Peyer's patch (tissue), 4 donors: ENCODE measurements around the gene YIF1A. TPM values are rescaled to one million over a fixed set of nuclear protein-coding genes. Genes with fewer than 3 reads are reported as not detected.

Experiments
- DNase-seq, 3 donors: peaks; one replicate each; pipeline ENCODE4 v3.0.0-alpha.2; 2017 to 2019
- H3K27ac ChIP-seq, 4 donors: fragments of 200-600 bp; sonication (generic); one replicate each; pipeline ENCODE4 v1.5.1; 2016 to 2019
- H3K27me3 ChIP-seq, 2 donors: fragments of 200-600 bp; sonication (generic); one replicate each; pipeline ENCODE4 v1.5.1; 2019
- H3K36me3 ChIP-seq, 3 donors: fragments of 200-600 bp; sonication (generic); one replicate each; pipeline ENCODE4 v1.5.1; 2016 to 2019
- H3K4me1 ChIP-seq, 4 donors: fragments of 200-600 bp; sonication (generic); one replicate each; pipeline ENCODE4 v1.5.1; 2016 to 2019
- H3K4me3 ChIP-seq, 4 donors: fragments of 200-600 bp; sonication (generic); 1 replicate in 3 of 4; 2 replicates in 1 of 4; pipeline ENCODE4 v1.5.1; 2016 to 2019; ENCODE audit warnings: mild to moderate bottlenecking in 1 of 4
- H3K9me3 ChIP-seq, 4 donors: fragments of 200-600 bp; sonication (generic); one replicate each; pipeline ENCODE4 v1.5.1; 2016 to 2019; ENCODE audit warnings: mild to moderate bottlenecking in 1 of 4
- POLR2A ChIP-seq, 2 donors: fragments of 450-650 bp; IDR thresholded peaks; one replicate each; pipeline ENCODE4 v1.5.1; 2017; ENCODE audit warnings: antibody characterized with exemption in 2 of 2, mild to moderate bottlenecking in 2 of 2, moderate library complexity in 2 of 2
- total RNA-seq, 4 donors: library from RNA; depleted of rRNA; stranded (reverse); fragments of >200 nt; gene quantifications; one replicate each; pipeline ENCODE4 v1.1.0, GENCODE V29; 2016
- TF ChIP-seq, protein P1 (sequence below), 6 experiments: fragments of 450-650 bp in 4 of 6; fragments of 200-600 bp in 2 of 6; sonication (generic) in 1 of 6; IDR thresholded peaks; one replicate each; pipeline ENCODE4 v1.5.1; 2017 to 2019; ENCODE audit warnings: antibody characterized with exemption in 6 of 6, mild to moderate bottlenecking in 3 of 6, moderate library complexity in 1 of 6

YIF1A gene
- total RNA-seq, 4 donors from 2014 or later, result 52.0 to 132 (median 115) TPM

GRCh38 chr11:66299186-66299585 is 10.2 kb upstream of the YIF1A start:
- Histone ChIP-seq H3K9me3 (no peaks in the 10 kb centered on the region), H3K36me3 (no peaks in the 10 kb centered on the region), H3K4me1 (no peaks in the 10 kb centered on the region), H3K4me3 (no peak overlapping the region), H3K27me3 (no peaks in the 10 kb centered on the region), H3K27ac (no peak overlapping the region)
- DNase-seq, result no peak
- TF ChIP-seq, protein P1, sequence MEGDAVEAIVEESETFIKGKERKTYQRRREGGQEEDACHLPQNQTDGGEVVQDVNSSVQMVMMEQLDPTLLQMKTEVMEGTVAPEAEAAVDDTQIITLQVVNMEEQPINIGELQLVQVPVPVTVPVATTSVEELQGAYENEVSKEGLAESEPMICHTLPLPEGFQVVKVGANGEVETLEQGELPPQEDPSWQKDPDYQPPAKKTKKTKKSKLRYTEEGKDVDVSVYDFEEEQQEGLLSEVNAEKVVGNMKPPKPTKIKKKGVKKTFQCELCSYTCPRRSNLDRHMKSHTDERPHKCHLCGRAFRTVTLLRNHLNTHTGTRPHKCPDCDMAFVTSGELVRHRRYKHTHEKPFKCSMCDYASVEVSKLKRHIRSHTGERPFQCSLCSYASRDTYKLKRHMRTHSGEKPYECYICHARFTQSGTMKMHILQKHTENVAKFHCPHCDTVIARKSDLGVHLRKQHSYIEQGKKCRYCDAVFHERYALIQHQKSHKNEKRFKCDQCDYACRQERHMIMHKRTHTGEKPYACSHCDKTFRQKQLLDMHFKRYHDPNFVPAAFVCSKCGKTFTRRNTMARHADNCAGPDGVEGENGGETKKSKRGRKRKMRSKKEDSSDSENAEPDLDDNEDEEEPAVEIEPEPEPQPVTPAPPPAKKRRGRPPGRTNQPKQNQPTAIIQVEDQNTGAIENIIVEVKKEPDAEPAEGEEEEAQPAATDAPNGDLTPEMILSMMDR (IDR thresholded peaks at IDR 0.05), result no peak
- no peak for TF ChIP-seq POLR2A (IDR thresholded peaks at IDR 0.05)

DNA sequence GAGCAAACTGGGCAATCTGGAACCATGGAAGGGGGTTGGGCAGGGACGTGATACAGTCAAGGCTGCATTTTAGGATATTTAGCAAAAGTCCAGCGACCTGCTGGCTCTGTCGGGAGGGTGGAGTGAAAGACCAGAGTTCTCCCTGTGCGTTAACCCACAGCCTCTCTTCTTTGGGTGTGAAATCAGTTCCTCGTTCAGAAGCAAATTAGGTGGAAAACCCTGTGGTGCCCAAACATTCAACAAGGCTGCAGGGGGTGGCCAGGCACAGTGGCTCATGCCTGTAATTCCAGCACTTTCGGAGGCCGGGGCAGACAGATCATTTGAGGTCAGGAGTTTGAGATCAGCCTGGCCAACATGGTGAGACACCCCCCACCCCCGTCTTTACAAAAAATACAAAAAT is 8.7 kb upstream of the YIF1A start:
- Histone ChIP-seq H3K27me3 (peaks cover 0 to 1% of the 10 kb centered on the region in 2 donors), H3K4me3 (no peak overlapping the region), H3K27ac (no peak overlapping the region), H3K4me1 (no peaks in the 10 kb centered on the region), H3K36me3 (no peaks in the 10 kb centered on the region), H3K9me3 (no peaks in the 10 kb centered on the region)
- no peak for DNase-seq
- TF ChIP-seq, protein P1 (IDR thresholded peaks at IDR 0.05), result no peak
- no peak for TF ChIP-seq POLR2A (IDR thresholded peaks at IDR 0.05)

GRCh38 chr11:66294626-66295620 is 6.0 kb upstream of the YIF1A start:
- no peak for DNase-seq
- H3K36me3 ChIP-seq, result no peaks in the 10 kb centered on the region
- no peak for TF ChIP-seq POLR2A (IDR thresholded peaks at IDR 0.05)
- TF ChIP-seq, protein P1 (IDR thresholded peaks at IDR 0.05), result no peak
- H3K27me3 ChIP-seq, result peaks cover 0 to 10% of the 10 kb centered on the region in 2 donors
- H3K27ac ChIP-seq, result no peak overlapping the region
- no peak overlapping the region for H3K4me3 ChIP-seq
- H3K4me1 ChIP-seq, result peaks cover 0 to 10% (median 5%) of the 10 kb centered on the region in 4 donors
- H3K9me3 ChIP-seq, result no peaks in the 10 kb centered on the region

GRCh38 chr11:66293777-66294625 is 5.1 kb upstream of the YIF1A start:
- no peak for TF ChIP-seq POLR2A (IDR thresholded peaks at IDR 0.05)
- TF ChIP-seq, protein P1 (IDR thresholded peaks at IDR 0.05), result no peak
- Histone ChIP-seq H3K36me3 (no peaks in the 10 kb centered on the region), H3K9me3 (no peaks in the 10 kb centered on the region), H3K27ac (no peak overlapping the region), H3K4me1 (peaks cover 0 to 14% (median 11%) of the 10 kb centered on the region in 4 donors), H3K27me3 (peaks cover 0 to 10% of the 10 kb centered on the region in 2 donors), H3K4me3 (no peak overlapping the region)
- DNase-seq, result no peak

- Histone ChIP-seq H3K27me3 (peaks cover 0 to 10% of the 10 kb centered on the region in 2 donors), H3K9me3 (no peaks in the 10 kb centered on the region), H3K4me1 (peaks cover 0 to 16% (median 12%) of the 10 kb centered on the region in 4 donors), H3K4me3 (no peak overlapping the region), H3K27ac (no peak overlapping the region), H3K36me3 (no peaks in the 10 kb centered on the region)
- TF ChIP-seq, protein P1 (IDR thresholded peaks at IDR 0.05), result no peak
- TF ChIP-seq POLR2A (IDR thresholded peaks at IDR 0.05), result no peak
- DNase-seq, result no peak
Observed at GRCh38 chr11:66293352-66293751, 4.4 kb upstream of the YIF1A start.
